NCI-H345 (cell line): ENCODE results near the gene FAM83F.

Source experiments
- DNase-seq: peaks from one replicate; lab custom pipeline; 2025; lab: John Stamatoyannopoulos, UW

The FAM83F gene

DNA sequence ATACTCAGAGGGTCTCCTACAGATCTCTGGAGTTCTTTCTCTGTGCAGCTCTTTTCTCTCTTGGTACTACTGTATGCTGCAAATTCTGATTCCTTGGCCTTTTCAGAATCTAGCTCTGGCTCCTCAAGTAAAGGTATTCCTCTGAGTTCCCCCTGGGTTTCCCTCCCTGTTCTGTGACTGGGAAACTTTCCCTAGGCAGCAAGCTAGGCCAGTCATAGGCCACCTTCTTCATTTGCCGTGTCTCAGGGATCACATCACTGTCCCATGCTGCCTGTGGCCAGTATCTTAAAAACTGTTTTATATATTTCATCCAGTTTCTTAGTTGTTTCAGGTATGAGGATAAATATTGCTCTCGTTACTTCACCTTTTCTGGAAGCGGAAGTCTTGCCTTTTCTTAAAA, 71.2 kb downstream of the FAM83F start:
- no peak for DNase-seq

DNA sequence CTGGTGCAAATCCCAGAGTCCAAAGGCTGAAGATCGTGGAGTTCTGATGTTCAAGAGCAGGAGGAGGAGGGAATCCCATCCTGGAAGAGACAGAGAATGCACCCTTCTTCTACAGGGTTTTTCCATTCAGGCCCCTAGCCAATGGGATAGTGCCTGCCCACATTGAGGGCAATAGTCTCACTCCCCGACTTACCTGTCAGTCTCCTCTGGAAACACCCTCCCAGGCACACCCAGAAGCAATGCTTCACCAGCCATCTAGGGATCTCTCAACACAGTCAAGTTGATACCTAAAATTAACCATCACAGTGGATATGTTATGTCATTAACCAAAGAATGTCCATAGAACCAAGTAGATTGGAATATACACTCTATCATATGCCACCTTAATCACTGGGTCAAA, 72.9 kb downstream of the FAM83F start:
- no peak for DNase-seq

DNA sequence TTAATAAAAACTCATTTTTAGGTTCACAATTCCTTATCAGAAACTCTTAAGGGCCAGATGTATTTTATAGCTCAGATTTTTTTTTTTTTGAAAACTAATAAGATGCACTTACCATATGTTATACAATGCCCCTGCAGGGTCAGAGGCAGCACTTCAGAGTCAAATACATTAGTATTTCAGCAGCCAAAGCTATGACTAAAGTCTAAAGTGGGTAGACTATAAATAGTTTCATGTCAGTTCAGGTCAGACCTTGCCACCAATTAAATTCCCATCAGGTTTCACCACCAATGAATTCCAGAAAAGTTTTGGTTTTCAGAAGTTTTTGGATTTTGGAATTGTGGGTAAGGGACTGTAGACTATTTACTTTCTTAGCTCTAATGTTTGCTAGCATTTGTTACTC, 75.9 kb downstream of the FAM83F start:
- no peak for DNase-seq

DNA sequence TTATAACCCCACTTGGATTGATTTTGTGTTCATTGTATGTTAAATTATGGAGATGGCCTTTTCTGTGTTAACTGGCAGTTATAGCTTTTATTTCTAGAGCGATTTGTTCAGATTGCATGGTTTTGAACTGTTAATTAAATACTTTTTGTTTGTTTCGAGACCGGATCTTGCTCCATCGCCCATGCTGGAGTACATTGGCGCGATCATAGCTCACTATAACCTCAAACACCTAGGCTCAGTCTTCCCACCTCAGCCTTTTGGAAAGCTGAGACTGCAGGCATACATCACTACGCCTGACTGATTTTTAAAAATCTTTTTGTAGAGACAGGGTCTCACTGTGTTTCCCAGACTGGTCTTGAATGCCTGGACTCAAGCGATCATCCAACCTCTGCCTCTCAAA, 77.0 kb downstream of the FAM83F start:
- no peak for DNase-seq

DNA sequence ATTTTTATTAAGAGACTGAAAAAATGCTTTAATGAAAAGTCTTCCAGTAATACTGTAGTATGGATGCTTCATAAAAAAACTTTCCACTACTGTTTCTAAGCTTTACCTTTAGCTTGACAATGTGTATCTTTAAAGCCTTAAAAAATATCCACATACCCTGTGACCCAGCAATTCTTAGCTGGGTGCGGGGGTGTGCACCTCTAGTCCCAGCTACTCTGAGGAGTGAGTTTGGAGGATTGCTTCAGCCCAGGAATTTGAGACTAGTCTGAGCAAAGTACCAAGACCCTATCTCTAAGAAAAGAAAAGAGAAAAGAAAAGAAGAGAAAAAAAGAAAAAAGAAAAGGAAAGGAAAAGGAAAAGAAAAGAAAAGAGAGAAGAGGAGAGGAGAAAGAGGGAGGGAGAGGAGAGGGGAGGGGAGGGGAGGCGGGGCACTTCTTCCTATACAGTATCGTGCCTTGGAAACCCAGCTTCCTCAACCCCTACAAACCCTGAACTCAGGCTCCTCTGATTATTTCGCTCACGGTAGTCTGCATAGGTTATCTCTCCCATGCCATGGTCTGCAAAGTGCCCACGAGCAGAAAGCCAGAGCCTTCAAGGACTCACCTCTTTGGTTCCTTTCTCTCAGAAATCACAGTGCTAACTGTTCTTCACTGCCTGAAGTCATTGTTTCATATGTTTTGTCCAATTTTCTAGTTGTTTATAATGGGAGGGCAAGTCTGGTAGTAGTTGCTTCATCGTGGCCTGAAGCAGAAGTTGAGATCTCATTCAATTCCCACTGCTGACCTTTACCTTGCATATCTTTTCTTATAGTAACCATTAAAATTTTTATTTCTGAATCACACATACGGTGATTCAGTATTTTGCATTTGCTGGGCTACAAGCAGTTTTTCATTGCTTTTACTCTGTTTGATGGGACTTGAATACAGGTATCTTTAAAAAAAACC, 82.2 kb downstream of the FAM83F start:
- DNase-seq = no peak

DNA sequence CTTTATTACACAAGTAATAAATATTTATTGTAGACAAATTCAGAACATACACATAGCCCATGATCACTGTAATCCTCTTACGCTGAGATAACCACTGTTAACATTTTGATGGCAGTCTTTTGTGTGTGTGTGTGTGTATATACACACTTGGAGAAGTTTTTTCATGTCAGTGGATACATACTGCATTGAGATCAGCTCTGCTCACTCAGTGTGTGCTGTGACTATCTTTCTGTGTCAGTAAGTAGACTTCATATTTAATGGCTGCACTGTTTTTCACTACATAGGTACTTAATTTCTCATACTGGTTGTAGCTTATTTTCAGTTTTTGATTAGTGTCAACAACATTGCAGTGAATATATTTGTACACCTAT, 82.9 kb downstream of the FAM83F start:
- DNase-seq = no peak

DNA sequence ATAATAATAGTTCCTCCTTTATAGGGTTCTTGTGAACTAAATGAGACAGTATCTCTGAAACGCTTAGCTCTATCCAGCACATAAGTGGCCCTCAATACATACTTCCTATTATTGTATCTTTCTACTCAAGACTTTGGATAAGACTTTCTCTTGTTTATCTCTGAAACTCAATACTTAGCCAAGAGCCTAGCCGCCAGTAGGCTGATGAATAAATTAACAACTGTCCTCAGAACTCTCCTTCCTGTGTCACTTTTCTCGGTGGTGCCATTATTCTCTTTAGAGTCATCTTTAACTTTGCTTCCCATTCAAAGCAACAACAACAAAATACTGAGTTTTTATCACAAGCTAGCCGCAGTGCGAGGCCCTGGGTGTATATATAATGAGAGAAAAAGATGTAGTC, 86.9 kb downstream of the FAM83F start:
- DNase-seq = no peak

DNA sequence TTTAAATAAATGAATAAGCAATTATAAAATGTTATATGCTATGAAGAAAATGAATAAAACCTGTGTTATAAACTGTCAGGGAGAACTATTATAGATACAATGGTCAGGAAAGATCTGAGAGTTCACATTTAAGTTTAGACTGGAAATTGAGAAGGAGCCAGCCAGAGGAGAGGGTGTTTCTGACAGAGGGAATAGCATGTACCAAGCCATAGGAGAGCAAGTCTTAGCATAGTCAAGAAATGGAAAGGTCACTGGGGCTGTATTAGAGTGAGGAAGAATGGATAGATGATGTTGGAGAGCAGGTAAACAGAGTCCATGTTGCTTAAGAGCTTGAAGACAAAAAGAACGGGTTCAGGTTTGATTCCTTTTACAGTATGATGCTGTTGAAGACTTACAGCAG, 87.4 kb downstream of the FAM83F start:
- no peak for DNase-seq

DNA sequence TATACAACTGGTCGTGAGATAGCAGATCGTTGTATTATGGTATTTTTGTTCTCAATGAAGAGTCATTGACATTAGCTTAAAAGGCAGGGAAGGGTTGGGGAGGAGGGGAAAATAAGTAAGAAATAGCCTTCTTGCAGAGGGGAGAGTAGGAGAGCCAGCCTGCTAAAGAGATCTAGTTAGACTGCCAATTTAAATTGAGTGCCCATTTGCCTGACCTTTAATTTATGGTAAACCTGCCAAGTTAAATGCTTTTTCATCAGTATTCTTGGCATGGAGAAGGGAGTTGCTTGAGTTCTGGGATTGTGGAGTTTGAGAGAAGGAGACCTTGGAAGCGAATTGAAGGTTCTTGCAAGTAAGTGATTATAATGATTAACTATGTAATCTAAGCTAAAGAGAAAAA, 89.0 kb downstream of the FAM83F start:
- DNase-seq = no peak

DNA sequence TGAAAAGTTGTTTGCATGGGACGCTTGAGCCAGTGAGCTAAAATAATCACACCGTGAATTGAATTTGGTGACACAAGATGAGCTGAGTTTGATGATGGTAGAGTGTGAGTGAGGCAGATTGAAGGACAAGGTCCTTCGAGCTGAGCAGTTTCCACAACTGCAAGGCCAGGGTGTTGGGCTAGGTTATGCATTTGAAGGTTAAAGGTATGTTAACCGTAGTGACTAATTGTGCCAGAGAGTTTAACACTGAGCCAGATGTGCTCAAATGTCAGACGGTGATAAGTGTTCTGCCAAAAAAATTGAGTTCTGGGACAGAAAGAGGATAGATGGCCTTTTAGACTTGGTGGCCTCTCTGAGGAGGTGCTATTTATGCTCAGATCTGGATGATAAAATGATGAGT, 89.5 kb downstream of the FAM83F start:
- DNase-seq = no peak

DNA sequence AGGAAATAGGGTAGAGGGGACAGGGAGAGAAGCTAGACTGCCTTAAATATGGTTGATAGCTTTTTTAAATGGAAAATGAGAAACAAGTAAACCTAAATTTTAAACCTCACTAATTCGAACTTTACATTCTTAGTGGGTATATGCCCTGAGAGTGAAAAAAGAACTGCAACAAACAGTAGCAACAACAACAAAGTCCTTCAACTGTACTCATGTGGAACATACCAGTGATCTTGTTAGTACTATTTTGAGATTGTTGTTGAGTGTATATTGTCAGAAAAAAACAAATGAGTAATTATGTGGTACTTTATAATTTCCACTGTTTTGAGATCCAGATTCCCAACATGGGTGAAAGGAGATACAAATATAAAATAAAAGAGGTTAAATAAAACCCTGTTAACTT, 94.1 kb downstream of the FAM83F start:
- DNase-seq = no peak
